SK-N-SH (cell line): ENCODE measurements around the gene GSTA1.
"Not testable (repeated sequence)": the region's sequence is repeated elsewhere in the genome, so short reads cannot be mapped to it uniquely, and the experiment has no call there.

Source experiments
- CHD2 ChIP-seq: fragments of 150-350 bp; IDR thresholded peaks from 2 replicates; pipeline ENCODE4 v1.6.1; 2018; ENCODE audit warnings: low read length; ENCODE audit not compliant: partially characterized antibody
- EP300 ChIP-seq, 2 experiments: IDR thresholded peaks; 2 replicates each; pipeline versions ENCODE4 v1.4.0 to v1.6.1; 2012; ENCODE audit warnings: borderline replicate concordance in 1 of 2, low read depth in 1 of 2, low read length in 1 of 2
- GATA2 ChIP-seq: sonication (generic); formaldehyde crosslinking; IDR thresholded peaks from 2 replicates; pipeline ENCODE4 v1.5.0; 2020; ENCODE audit warnings: mild to moderate bottlenecking, missing genetic modification reagents
- POLR2AphosphoS5 ChIP-seq: IDR thresholded peaks from 2 replicates; pipeline ENCODE4 v1.6.1; 2012; ENCODE audit warnings: low read depth, low read length
- SIN3A ChIP-seq: IDR thresholded peaks from 2 replicates; pipeline ENCODE4 v1.6.1; 2012; ENCODE audit warnings: low read depth, mild to moderate bottlenecking, low read length, moderate library complexity, borderline replicate concordance
- TCF12 ChIP-seq: IDR thresholded peaks from 2 replicates; pipeline ENCODE4 v1.4.0; 2012
- TEAD4 ChIP-seq: IDR thresholded peaks from 2 replicates; pipeline ENCODE4 v1.4.0; 2012; ENCODE audit warnings: mild to moderate bottlenecking, borderline replicate concordance; ENCODE audit not compliant: insufficient read depth
- ZBTB33 ChIP-seq: IDR thresholded peaks from 2 replicates; pipeline ENCODE4 v1.4.0; 2012; ENCODE audit warnings: low read depth, borderline replicate concordance
- TF ChIP-seq, protein P1 (sequence below): fragments of 200-600 bp; sonication (generic); IDR thresholded peaks from 2 replicates; pipeline ENCODE4 v1.6.1; 2017; ENCODE audit warnings: antibody characterized with exemption, mild to moderate bottlenecking, moderate library complexity
- TF ChIP-seq, protein P2 (sequence below): IDR thresholded peaks from 2 replicates; pipeline ENCODE4 v1.4.0; 2012; ENCODE audit warnings: low read depth
- TF ChIP-seq, protein P3 (sequence below): IDR thresholded peaks from 2 replicates; pipeline ENCODE4 v1.6.1; 2012; ENCODE audit warnings: mild to moderate bottlenecking, low read depth, low read length, moderate library complexity
- TF ChIP-seq, protein P4 (sequence below): IDR thresholded peaks from 2 replicates; pipeline ENCODE4; 2012

DNA sequence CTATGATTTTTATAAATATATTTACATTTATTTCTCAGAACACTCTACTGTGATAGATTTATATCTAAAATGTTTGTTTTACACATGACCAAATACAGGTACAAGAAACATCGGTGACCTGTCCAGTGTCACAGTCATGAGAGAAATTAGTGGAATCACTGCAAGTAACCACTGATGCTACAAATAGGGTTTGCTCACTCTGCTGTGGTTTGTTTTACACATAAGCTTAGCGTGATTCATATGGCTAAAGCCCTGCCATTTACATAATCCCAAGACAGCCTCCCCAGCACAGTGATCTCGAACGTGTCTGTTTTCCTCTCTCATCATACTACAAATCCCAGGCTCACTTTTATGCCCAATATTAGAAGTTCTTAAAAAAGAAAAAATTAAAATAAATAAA, 34.2 kb downstream of the GSTA1 start:
- not testable (repeated sequence) for TF ChIP-seq GATA2; POLR2AphosphoS5; SIN3A; TEAD4; ZBTB33; EP300 (IDR thresholded peaks at IDR 0.05; ENCODE audit: borderline replicate concordance in 1 of 2, low read depth in 1 of 2, low read length in 1 of 2); TCF12; CHD2
- TF ChIP-seq, protein P1, sequence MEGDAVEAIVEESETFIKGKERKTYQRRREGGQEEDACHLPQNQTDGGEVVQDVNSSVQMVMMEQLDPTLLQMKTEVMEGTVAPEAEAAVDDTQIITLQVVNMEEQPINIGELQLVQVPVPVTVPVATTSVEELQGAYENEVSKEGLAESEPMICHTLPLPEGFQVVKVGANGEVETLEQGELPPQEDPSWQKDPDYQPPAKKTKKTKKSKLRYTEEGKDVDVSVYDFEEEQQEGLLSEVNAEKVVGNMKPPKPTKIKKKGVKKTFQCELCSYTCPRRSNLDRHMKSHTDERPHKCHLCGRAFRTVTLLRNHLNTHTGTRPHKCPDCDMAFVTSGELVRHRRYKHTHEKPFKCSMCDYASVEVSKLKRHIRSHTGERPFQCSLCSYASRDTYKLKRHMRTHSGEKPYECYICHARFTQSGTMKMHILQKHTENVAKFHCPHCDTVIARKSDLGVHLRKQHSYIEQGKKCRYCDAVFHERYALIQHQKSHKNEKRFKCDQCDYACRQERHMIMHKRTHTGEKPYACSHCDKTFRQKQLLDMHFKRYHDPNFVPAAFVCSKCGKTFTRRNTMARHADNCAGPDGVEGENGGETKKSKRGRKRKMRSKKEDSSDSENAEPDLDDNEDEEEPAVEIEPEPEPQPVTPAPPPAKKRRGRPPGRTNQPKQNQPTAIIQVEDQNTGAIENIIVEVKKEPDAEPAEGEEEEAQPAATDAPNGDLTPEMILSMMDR = not testable (repeated sequence)
- TF ChIP-seq, protein P2, sequence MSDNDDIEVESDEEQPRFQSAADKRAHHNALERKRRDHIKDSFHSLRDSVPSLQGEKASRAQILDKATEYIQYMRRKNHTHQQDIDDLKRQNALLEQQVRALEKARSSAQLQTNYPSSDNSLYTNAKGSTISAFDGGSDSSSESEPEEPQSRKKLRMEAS = not testable (repeated sequence)
- TF ChIP-seq, protein P3, sequence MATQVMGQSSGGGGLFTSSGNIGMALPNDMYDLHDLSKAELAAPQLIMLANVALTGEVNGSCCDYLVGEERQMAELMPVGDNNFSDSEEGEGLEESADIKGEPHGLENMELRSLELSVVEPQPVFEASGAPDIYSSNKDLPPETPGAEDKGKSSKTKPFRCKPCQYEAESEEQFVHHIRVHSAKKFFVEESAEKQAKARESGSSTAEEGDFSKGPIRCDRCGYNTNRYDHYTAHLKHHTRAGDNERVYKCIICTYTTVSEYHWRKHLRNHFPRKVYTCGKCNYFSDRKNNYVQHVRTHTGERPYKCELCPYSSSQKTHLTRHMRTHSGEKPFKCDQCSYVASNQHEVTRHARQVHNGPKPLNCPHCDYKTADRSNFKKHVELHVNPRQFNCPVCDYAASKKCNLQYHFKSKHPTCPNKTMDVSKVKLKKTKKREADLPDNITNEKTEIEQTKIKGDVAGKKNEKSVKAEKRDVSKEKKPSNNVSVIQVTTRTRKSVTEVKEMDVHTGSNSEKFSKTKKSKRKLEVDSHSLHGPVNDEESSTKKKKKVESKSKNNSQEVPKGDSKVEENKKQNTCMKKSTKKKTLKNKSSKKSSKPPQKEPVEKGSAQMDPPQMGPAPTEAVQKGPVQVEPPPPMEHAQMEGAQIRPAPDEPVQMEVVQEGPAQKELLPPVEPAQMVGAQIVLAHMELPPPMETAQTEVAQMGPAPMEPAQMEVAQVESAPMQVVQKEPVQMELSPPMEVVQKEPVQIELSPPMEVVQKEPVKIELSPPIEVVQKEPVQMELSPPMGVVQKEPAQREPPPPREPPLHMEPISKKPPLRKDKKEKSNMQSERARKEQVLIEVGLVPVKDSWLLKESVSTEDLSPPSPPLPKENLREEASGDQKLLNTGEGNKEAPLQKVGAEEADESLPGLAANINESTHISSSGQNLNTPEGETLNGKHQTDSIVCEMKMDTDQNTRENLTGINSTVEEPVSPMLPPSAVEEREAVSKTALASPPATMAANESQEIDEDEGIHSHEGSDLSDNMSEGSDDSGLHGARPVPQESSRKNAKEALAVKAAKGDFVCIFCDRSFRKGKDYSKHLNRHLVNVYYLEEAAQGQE = not testable (repeated sequence)
- TF ChIP-seq, protein P4, sequence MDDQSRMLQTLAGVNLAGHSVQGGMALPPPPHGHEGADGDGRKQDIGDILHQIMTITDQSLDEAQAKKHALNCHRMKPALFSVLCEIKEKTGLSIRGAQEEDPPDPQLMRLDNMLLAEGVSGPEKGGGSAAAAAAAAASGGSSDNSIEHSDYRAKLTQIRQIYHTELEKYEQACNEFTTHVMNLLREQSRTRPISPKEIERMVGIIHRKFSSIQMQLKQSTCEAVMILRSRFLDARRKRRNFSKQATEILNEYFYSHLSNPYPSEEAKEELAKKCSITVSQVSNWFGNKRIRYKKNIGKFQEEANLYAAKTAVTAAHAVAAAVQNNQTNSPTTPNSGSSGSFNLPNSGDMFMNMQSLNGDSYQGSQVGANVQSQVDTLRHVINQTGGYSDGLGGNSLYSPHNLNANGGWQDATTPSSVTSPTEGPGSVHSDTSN = not testable (repeated sequence)
